Muscle layer of duodenum (tissue), 2 donors: Measurements from ENCODE around the gene ERN1.

ENCODE experiments used
- H3K27ac ChIP-seq: one replicate; pipeline ENCODE4 v1.7.0; 2013; ENCODE audit warnings: mild to moderate bottlenecking, low read length
- H3K27me3 ChIP-seq: one replicate; pipeline ENCODE4 v1.7.0; 2013; ENCODE audit warnings: low read depth, mild to moderate bottlenecking, control low read depth, low read length
- H3K36me3 ChIP-seq, 2 donors: one replicate each; pipeline ENCODE4 v1.7.0; 2013; ENCODE audit warnings: low read length in 2 of 2, control low read depth in 1 of 2, mild to moderate bottlenecking in 1 of 2; ENCODE audit not compliant: insufficient read depth in 2 of 2, control insufficient read depth in 1 of 2
- H3K4me1 ChIP-seq, 2 donors: one replicate each; pipeline ENCODE4 v1.7.0; 2013; ENCODE audit warnings: low read length in 2 of 2, mild to moderate bottlenecking in 2 of 2, control low read depth in 1 of 2, moderate library complexity in 1 of 2; ENCODE audit not compliant: insufficient read depth in 2 of 2, control insufficient read depth in 1 of 2
- H3K4me3 ChIP-seq, 2 donors: one replicate each; pipeline ENCODE4 v1.7.0; 2013; ENCODE audit warnings: low read length in 2 of 2, low read depth in 1 of 2, mild to moderate bottlenecking in 1 of 2
- H3K9me3 ChIP-seq, 2 donors: one replicate each; pipeline ENCODE4 v1.7.0; 2013; ENCODE audit warnings: low read length in 2 of 2, control low read depth in 1 of 2, mild to moderate bottlenecking in 1 of 2; ENCODE audit not compliant: control insufficient read depth in 1 of 2
- donor health status: healthy.

The ERN1 gene

DNA sequence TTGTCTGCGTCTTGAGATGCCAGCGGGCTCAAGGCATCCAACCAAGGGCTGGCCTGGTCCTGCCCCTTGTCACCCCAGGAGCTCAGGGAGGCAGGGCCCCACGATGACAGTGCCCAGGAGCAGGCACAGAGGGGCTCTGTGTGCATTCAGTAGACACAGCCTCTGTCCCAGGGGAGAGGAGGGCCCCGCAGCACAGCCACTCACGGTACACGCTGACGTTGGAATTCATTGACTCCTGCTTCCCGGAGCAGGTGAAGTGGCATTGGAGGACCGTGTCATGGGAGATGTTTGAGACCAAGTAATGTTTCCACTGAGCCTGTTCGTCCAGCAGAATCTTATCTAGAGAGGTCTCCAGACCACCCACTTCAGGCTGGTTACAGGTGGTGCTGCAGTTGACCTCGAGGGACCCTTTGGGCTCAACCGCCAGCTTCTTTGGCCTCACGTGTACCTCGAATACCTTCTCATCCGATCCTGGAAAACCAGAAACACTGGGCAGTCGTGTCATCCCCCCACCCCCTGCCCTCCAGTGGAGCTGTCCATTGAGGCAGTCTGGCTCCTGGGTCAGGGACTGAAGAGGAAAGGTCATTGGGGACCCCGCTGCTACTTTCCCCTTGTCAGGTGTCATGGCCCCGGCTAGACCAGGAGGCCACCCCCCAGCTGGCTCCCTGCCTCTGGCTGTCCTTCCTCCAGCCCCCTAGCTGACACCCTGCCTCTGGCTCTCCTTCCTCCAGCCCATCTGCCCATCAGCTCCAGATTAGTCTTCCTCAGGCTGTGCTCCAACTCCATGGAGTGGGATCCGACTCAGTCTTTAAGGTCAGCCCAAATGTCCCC lies 124.8 kb downstream of the ERN1 start:
- H3K4me1 ChIP-seq = peaks cover 7 to 17% of the 10 kb centered on the region in 2 donors
- no peaks in the 10 kb centered on the region for H3K36me3 ChIP-seq
- H3K4me3 ChIP-seq = no peak overlapping the region
- H3K9me3 ChIP-seq = no peaks in the 10 kb centered on the region
- H3K27me3 ChIP-seq = no peaks in the 10 kb centered on the region
- no peak overlapping the region for H3K27ac ChIP-seq

DNA sequence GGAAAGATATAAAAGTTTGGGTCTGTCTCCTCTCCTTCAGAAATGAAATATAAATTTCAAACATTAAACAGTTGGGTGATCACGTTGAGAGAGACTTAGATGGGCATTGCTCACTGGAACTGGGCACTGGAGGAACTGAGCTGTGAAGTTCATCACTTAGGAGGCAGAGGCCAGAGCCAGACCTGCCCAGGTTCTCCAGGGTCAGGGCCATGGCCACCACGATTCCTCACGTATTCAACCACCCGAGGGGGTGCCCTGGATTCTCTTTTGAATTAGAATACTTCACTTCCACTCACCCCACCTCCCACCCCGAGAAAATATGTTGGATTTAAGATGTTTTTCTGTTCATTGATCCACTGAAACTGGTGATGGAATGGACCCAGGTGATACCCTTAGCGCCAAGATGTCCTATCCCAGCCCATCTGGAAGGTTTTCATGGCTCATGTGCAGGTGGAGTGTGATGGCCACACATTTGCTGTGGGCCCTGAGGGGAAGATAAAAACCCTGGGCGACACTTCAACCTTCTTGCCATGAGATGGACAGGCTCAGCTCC lies 125.7 kb downstream of the ERN1 start:
- peaks cover 7 to 17% of the 10 kb centered on the region in 2 donors for H3K4me1 ChIP-seq
- H3K27ac ChIP-seq = no peak overlapping the region

DNA sequence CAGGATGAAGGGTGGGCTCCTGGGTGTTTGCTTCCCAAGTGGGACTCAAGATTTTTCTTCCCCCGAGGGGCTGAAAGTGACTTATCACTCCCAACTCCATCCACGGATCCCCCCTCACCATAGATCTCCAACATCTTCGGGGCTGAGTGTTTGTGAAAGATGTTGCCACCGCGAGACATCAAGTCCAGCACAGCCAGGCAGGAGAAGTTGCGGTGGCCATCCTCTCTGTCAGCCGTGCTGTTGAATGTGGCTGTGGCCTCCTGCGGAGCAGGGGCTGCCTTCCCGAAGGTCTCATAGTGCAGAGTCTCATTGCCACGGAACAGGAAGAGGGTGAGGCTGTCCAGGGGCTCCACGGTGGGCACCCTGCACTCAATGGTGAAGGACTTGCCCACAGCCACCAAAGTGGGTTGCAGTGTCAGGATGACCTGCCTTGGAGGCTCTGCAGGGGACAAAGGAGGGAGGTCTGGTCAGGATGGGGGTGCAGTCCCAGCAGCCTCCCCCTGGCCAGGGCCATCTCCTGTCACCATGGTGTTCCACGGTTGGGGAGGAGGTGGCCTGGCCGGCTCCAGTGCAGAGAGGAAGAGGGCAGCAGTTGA lies 126.3 kb downstream of the ERN1 start:
- Histone ChIP-seq H3K36me3 (no peaks in the 10 kb centered on the region), H3K4me3 (no peak overlapping the region), H3K4me1 (peaks cover 7 to 22% of the 10 kb centered on the region in 2 donors), H3K27ac (no peak overlapping the region), H3K27me3 (peaks cover 10% of the 10 kb centered on the region), H3K9me3 (no peaks in the 10 kb centered on the region)

More for the DNA sequence above, 125.7 kb downstream of the ERN1 start:
- Histone ChIP-seq H3K27me3 (peaks cover 3% of the 10 kb centered on the region), H3K36me3 (no peaks in the 10 kb centered on the region), H3K9me3 (no peaks in the 10 kb centered on the region), H3K4me3 (no peak overlapping the region)

DNA sequence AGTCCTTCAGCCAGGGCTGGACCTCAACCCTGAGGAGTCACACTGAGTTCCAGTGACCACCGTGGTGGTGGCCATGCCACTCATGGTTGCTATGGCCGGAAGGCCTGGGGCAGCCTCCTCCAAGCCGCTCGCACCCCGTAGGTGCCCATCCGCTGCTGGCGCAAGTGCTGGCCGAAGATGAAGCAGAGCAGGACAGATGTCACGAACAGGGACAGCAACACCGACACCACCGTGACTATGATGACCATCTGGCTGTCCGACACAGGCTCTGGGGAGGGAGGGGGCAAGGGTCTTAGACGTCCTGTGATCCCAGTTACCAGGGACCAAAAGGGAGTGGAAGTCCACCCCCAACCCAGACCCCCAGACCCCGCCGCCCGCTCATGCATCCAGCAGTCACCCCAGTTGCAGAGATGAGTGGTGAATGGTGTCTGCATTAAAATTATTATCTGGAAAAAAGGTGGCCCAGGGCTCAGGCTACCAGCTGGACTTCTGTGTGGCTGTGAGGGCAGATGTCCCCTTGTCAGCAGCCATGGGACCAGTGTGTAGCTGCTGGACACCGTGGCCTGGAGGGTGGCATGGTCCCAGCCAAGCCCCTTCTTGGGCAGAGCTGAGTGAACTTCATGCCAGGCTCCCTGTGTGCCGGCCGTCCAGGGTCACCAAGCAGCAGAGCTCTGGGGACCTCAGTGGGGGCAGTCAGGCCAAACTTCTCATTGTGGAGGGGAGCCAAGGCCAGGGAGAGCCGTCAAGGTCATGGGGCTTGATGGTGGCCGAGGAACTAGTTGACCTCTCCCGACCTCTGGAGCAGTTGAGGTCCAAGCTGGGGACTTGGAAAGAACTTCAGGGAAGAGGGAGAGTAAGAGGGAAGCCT lies 127.1 kb downstream of the ERN1 start:
- H3K9me3 ChIP-seq = no peaks in the 10 kb centered on the region
- H3K36me3 ChIP-seq = no peaks in the 10 kb centered on the region
- no peak overlapping the region for H3K27ac ChIP-seq
- H3K4me1 ChIP-seq = peaks cover 7 to 27% of the 10 kb centered on the region in 2 donors
- peaks cover 10% of the 10 kb centered on the region for H3K27me3 ChIP-seq
- H3K4me3 ChIP-seq = no peak overlapping the region

DNA sequence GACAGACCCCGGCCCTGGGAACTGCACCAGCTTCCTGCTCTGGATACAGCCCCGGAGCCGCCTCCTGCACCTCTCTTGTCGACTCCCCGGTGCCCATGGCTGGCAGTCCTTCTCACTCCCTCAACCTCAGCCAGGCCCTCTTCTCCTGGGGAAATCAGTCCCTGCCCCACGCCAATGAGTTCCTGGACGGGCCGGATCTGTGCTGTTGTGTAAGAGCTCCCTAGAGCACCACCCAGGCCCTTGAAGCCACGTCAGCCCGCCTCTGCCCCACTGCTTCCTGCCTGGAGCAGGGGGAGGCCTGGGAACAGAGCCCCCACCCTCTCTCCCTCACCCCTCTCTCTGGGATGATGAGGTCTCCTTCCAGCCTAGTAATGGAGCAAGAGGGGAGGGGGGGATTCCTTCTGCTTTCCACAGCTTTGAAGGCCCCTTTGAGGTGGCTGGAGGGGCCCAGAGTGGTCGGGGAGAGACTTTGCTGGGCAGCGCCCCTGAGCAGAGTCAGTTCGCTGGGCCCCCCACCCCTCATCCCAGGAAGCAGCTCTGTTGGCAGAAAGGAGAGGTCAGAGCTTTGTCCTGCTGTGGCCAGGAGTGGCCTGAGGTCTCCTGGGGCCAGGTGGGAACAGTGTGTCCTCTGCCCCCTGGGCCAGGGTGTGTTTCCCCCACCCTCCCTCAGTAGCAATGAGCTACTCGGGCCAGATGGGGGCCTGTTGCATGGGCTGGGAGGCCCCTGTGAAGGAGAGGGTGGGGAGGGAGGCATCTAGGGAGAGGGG lies 128.0 kb downstream of the ERN1 start:
- Histone ChIP-seq H3K27me3 (peaks cover 11% of the 10 kb centered on the region), H3K4me3 (no peak overlapping the region), H3K27ac (no peak overlapping the region), H3K4me1 (peaks cover 0 to 25% of the 10 kb centered on the region in 2 donors), H3K9me3 (no peaks in the 10 kb centered on the region), H3K36me3 (no peaks in the 10 kb centered on the region)

DNA sequence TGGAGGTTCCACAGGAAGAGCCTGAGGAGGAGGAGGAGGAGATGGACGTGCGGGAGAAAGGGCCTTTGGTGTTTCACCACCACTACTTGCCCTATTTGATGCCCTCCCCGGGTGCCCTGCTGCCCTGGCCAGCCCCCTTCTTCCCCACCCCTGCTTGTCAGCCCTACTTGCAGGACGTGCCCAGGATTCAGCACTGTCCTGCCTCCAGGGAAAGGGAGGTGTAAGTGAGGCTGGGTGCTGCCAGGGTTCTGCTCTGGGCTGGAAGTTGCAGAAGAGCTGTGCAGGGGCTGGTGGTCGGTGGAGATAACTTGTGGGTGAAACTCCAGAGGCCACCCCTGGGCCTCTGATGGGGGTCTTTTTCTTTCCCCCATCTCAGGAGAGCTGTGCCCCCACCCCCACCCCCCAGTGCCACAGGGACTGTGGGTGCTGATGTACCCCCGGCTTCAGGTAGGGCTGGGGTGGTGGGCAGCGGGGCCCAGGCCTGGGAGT lies 128.8 kb downstream of the ERN1 start:
- H3K4me1 ChIP-seq = peaks cover 0 to 20% of the 10 kb centered on the region in 2 donors
- H3K4me3 ChIP-seq = no peak overlapping the region
- H3K27ac ChIP-seq = no peak overlapping the region
- peaks cover 14% of the 10 kb centered on the region for H3K27me3 ChIP-seq
- H3K9me3 ChIP-seq = no peaks in the 10 kb centered on the region
- H3K36me3 ChIP-seq = no peaks in the 10 kb centered on the region

DNA sequence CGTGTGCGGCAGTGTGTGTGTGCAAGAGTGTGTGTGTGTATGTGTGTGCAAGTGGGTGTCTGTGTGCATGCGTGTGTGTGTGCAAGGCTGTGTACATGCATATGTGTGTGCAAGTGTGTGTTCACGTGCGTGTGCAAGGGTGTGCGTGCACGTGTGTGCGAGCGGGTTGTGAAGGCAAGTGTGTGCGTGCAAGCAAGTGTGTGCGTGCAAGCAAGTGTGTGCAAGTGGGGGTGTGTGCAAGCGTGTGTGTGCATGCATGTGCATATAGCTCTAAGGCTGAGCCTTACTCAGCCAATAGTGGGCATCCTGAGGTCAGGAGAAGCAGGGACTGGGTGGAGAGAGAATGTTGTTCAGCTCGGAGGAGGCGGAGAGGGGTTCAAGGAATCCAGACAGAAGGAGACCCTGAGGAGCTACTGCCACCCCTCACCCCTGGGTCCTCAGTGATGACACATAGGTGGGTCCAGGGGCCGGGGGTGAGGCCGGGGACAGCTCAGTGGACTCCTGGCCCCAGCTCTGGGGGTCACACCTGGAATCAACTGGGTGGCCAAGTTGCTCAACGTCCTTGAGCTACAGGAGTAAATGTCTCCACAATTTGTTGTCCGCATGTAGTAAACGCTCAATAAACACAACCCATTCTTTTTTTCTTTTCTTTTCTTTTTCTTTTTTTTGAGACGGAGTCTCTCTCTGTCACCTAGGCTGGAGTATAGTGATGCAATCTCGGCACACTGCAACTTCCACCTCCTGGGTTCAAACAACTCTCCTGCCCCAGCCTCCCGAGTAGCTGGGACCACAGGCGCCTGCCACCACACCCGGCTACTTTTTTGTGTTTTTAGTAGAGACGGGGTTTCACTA lies 130.0 kb downstream of the ERN1 start:
- Histone ChIP-seq H3K4me1 (peaks cover 0 to 16% of the 10 kb centered on the region in 2 donors), H3K27me3 (peaks cover 14% of the 10 kb centered on the region), H3K36me3 (no peaks in the 10 kb centered on the region)

GRCh38 chr17:63998721-63999679 lies 130.9 kb downstream of the ERN1 start:
- no peak overlapping the region for H3K27ac ChIP-seq
- peaks cover 0 to 16% of the 10 kb centered on the region in 2 donors for H3K4me1 ChIP-seq
- H3K9me3 ChIP-seq = no peaks in the 10 kb centered on the region
- peaks cover 14% of the 10 kb centered on the region for H3K27me3 ChIP-seq
- H3K4me3 ChIP-seq = peak overlapping the region; percentile 63 to 73
- H3K36me3 ChIP-seq = no peaks in the 10 kb centered on the region

More for the DNA sequence above, 130.0 kb downstream of the ERN1 start:
- Histone ChIP-seq H3K9me3 (no peaks in the 10 kb centered on the region), H3K4me3 (no peak overlapping the region), H3K27ac (no peak overlapping the region)

DNA sequence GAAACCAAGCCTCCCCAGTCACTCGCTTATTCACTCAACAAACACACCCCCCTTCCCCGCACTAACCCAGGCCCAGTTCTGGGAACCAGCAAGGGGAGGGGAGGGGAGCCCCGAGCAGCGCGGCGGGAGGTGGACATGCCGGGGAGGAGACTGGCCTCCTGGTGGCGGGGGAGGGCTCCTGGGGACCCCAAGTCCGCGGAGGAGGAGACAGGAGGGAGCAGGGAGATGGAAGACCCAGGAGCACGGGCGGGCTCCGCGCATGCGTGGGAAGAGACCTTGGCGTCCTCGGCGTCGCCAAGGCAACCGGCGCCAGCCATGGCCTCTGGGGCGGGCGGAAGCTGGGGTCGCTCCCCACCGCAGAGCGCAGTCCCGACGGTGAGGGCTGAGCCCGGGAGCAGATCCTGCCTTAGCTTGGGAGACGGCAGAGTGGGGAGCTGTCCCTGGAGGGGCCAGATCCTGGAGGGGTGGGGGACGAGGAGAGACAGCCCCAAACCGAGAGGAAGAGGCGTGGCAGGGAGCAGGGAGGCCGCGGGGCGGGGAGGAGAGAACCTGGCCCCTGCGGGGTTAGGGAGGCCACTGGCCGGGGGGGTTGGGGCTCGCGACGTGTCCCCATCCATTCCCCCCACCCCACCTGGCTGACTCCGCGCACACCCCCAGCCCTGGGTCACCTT lies 131.8 kb downstream of the ERN1 start, which contains the start of gene PRR29:
Gene PRR29 (plus strand): TSS at position 302 of the 671 bp plus-strand sequence. CDS start 14 bp downstream, at position 316.
- H3K4me1 ChIP-seq = peaks cover 0 to 16% of the 10 kb centered on the region in 2 donors
- H3K27ac ChIP-seq = no peak within 1 kb of the TSS
- H3K9me3 ChIP-seq = no peaks in the 10 kb centered on the region
- H3K4me3 ChIP-seq = peak within 1 kb of the TSS; percentile 63 to 73
- H3K36me3 ChIP-seq = no peaks in the 10 kb centered on the region
- H3K27me3 ChIP-seq = peaks cover 14% of the 10 kb centered on the region
